Activated naive CD4-positive, alpha-beta T cell treated with anti-CD3 and anti-CD28 coated beads, Interleukin-2, amount 50 U/mL, for 24 hours (primary cell): Measurements from ENCODE around the gene DDX41.
"Not testable (repeated sequence)": the region's sequence is repeated elsewhere in the genome, so short reads cannot be mapped to it uniquely, and the experiment has no call there.

Experiments
- H3K27ac Mint-ChIP-seq: one replicate; pipeline ENCODE4 v1.8.0; 2021; ENCODE audit warnings: mild to moderate bottlenecking, mixed read lengths
- H3K27me3 Mint-ChIP-seq: one replicate; pipeline ENCODE4 v1.8.0; 2021; ENCODE audit warnings: mixed read lengths
- H3K36me3 Mint-ChIP-seq: one replicate; pipeline ENCODE4 v1.8.0; 2021; ENCODE audit warnings: mixed read lengths
- H3K4me1 Mint-ChIP-seq: one replicate; pipeline ENCODE4 v1.8.0; 2021; ENCODE audit warnings: mixed read lengths
- H3K4me3 Mint-ChIP-seq: one replicate; pipeline ENCODE4 v1.8.0; 2021; ENCODE audit warnings: mild to moderate bottlenecking, mixed read lengths
- H3K9me3 Mint-ChIP-seq: one replicate; pipeline ENCODE4 v1.8.0; 2021; ENCODE audit warnings: mixed read lengths

Gene DDX41

GRCh38 chr5:177489119-177489716 lies 27.5 kb downstream of the DDX41 start:
- H3K27ac Mint-ChIP-seq: no peak overlapping the region
- no peaks in the 10 kb centered on the region for H3K9me3 Mint-ChIP-seq
- peaks cover 2% of the 10 kb centered on the region for H3K36me3 Mint-ChIP-seq

GRCh38 chr5:177487975-177488374 lies 28.8 kb downstream of the DDX41 start:
- no peaks in the 10 kb centered on the region for H3K9me3 Mint-ChIP-seq
- no peaks in the 10 kb centered on the region for H3K4me1 Mint-ChIP-seq
- no peaks in the 10 kb centered on the region for H3K27me3 Mint-ChIP-seq
- H3K36me3 Mint-ChIP-seq: peaks cover 2% of the 10 kb centered on the region
- H3K4me3 Mint-ChIP-seq: no peak overlapping the region
- no peak overlapping the region for H3K27ac Mint-ChIP-seq

More at GRCh38 chr5:177489119-177489716, 27.5 kb downstream of the DDX41 start:
- no peaks in the 10 kb centered on the region for H3K27me3 Mint-ChIP-seq
- peaks cover 4% of the 10 kb centered on the region for H3K4me1 Mint-ChIP-seq
- no peak overlapping the region for H3K4me3 Mint-ChIP-seq

- Mint-ChIP-seq H3K9me3 (no peaks in the 10 kb centered on the region), H3K27me3 (no peaks in the 10 kb centered on the region), H3K36me3 (no peaks in the 10 kb centered on the region), H3K27ac (no peak overlapping the region), H3K4me3 (no peak overlapping the region), H3K4me1 (no peaks in the 10 kb centered on the region)
Measured at GRCh38 chr5:177487144-177487543, 29.6 kb downstream of the DDX41 start.

GRCh38 chr5:177486256-177486655 lies 30.5 kb downstream of the DDX41 start:
- H3K9me3 Mint-ChIP-seq: no peaks in the 10 kb centered on the region
- no peak overlapping the region for H3K4me3 Mint-ChIP-seq
- no peaks in the 10 kb centered on the region for H3K27me3 Mint-ChIP-seq

GRCh38 chr5:177485753-177486152 lies 31.0 kb downstream of the DDX41 start:
- H3K4me1 Mint-ChIP-seq, H3K27ac Mint-ChIP-seq, H3K4me3 Mint-ChIP-seq, H3K27me3 Mint-ChIP-seq, H3K36me3 Mint-ChIP-seq, H3K9me3 Mint-ChIP-seq: not testable (repeated sequence)

More at GRCh38 chr5:177486256-177486655, 30.5 kb downstream of the DDX41 start:
- Mint-ChIP-seq H3K36me3 (no peaks in the 10 kb centered on the region), H3K4me1 (no peaks in the 10 kb centered on the region), H3K27ac (no peak overlapping the region)

- no peaks in the 10 kb centered on the region for H3K9me3 Mint-ChIP-seq
- no peak overlapping the region for H3K27ac Mint-ChIP-seq
- no peak overlapping the region for H3K4me3 Mint-ChIP-seq
- no peaks in the 10 kb centered on the region for H3K27me3 Mint-ChIP-seq
- peaks cover 1% of the 10 kb centered on the region for H3K4me1 Mint-ChIP-seq
- H3K36me3 Mint-ChIP-seq: no peaks in the 10 kb centered on the region
Measured at GRCh38 chr5:177484902-177485549, 31.7 kb downstream of the DDX41 start.

GRCh38 chr5:177483994-177484901 lies 32.5 kb downstream of the DDX41 start:
- H3K27me3 Mint-ChIP-seq: no peaks in the 10 kb centered on the region
- peak overlapping the region; percentile 44 for H3K27ac Mint-ChIP-seq
- no peak overlapping the region for H3K4me3 Mint-ChIP-seq
- H3K4me1 Mint-ChIP-seq: peaks cover 9% of the 10 kb centered on the region
- H3K9me3 Mint-ChIP-seq: no peaks in the 10 kb centered on the region
- H3K36me3 Mint-ChIP-seq: no peaks in the 10 kb centered on the region

- peaks cover 20% of the 10 kb centered on the region for H3K4me1 Mint-ChIP-seq
- H3K27ac Mint-ChIP-seq: no peak overlapping the region
- no peaks in the 10 kb centered on the region for H3K36me3 Mint-ChIP-seq
Measured at GRCh38 chr5:177483042-177483441, 33.7 kb downstream of the DDX41 start.

GRCh38 chr5:177482359-177482795 lies 34.4 kb downstream of the DDX41 start:
- Mint-ChIP-seq H3K27ac (no peak overlapping the region), H3K9me3 (no peaks in the 10 kb centered on the region), H3K4me1 (peaks cover 24% of the 10 kb centered on the region), H3K27me3 (no peaks in the 10 kb centered on the region), H3K36me3 (no peaks in the 10 kb centered on the region), H3K4me3 (no peak overlapping the region)

More at GRCh38 chr5:177483042-177483441, 33.7 kb downstream of the DDX41 start:
- no peak overlapping the region for H3K4me3 Mint-ChIP-seq
- H3K9me3 Mint-ChIP-seq: no peaks in the 10 kb centered on the region
- no peaks in the 10 kb centered on the region for H3K27me3 Mint-ChIP-seq

GRCh38 chr5:177479774-177480173 lies 37.0 kb downstream of the DDX41 start:
- Mint-ChIP-seq H3K27ac (peak overlapping the region; percentile 99), H3K9me3 (no peaks in the 10 kb centered on the region), H3K36me3 (no peaks in the 10 kb centered on the region), H3K27me3 (no peaks in the 10 kb centered on the region), H3K4me1 (peaks cover 41% of the 10 kb centered on the region), H3K4me3 (no peak overlapping the region)

GRCh38 chr5:177478711-177479646 lies 37.8 kb downstream of the DDX41 start:
- peaks cover 49% of the 10 kb centered on the region for H3K4me1 Mint-ChIP-seq
- H3K9me3 Mint-ChIP-seq: no peaks in the 10 kb centered on the region
- H3K27ac Mint-ChIP-seq: peak overlapping the region; percentile 99
- H3K4me3 Mint-ChIP-seq: no peak overlapping the region
- no peaks in the 10 kb centered on the region for H3K36me3 Mint-ChIP-seq
- no peaks in the 10 kb centered on the region for H3K27me3 Mint-ChIP-seq

GRCh38 chr5:177477701-177478477 lies 38.9 kb downstream of the DDX41 start:
- no peaks in the 10 kb centered on the region for H3K36me3 Mint-ChIP-seq
- H3K9me3 Mint-ChIP-seq: no peaks in the 10 kb centered on the region
- H3K27me3 Mint-ChIP-seq: no peaks in the 10 kb centered on the region
- H3K27ac Mint-ChIP-seq: peak overlapping the region; percentile 65
- no peak overlapping the region for H3K4me3 Mint-ChIP-seq
- peaks cover 51% of the 10 kb centered on the region for H3K4me1 Mint-ChIP-seq

- Mint-ChIP-seq H3K9me3 (no peaks in the 10 kb centered on the region), H3K4me1 (peaks cover 51% of the 10 kb centered on the region), H3K27ac (no peak overlapping the region), H3K36me3 (no peaks in the 10 kb centered on the region), H3K27me3 (no peaks in the 10 kb centered on the region), H3K4me3 (peak overlapping the region; percentile 27)
Measured at GRCh38 chr5:177476531-177477233, 40.1 kb downstream of the DDX41 start.
